Liver (tissue), 9 donors: Measurements from ENCODE around the gene RHOD. TPM values are rescaled to one million over a fixed set of nuclear protein-coding genes. Genes with fewer than 3 reads are reported as not detected.

ENCODE experiments used
- DNase-seq: peaks from one replicate; pipeline ENCODE4 v3.0.0-alpha.2; 2017; ENCODE audit warnings: low spot score
- H3K27ac ChIP-seq, 2 donors: one replicate each; pipeline ENCODE4 v1.7.0; 2013; ENCODE audit warnings: inconsistent platforms in 2 of 2, low read length in 2 of 2, control low read depth in 1 of 2, low read depth in 1 of 2, mild to moderate bottlenecking in 1 of 2
- H3K27me3 ChIP-seq, 4 donors: one replicate each; pipeline versions ENCODE4 v1.6.1 to v1.7.0; 2013; ENCODE audit warnings: low read length in 3 of 4, inconsistent platforms in 1 of 4, mild to moderate bottlenecking in 1 of 4, moderate library complexity in 1 of 4; ENCODE audit not compliant: control insufficient read depth in 4 of 4, insufficient read depth in 4 of 4
- H3K36me3 ChIP-seq, 4 donors: one replicate each; pipeline versions ENCODE4 v1.6.1 to v1.7.0; 2013; ENCODE audit warnings: low read length in 3 of 4, mild to moderate bottlenecking in 3 of 4, low read depth in 1 of 4, moderate library complexity in 1 of 4; ENCODE audit not compliant: control insufficient read depth in 4 of 4, insufficient read depth in 3 of 4
- H3K4me1 ChIP-seq, 4 donors: one replicate each; pipeline versions ENCODE4 v1.6.1 to v1.7.0; 2013; ENCODE audit warnings: low read length in 3 of 4, mild to moderate bottlenecking in 3 of 4, moderate library complexity in 1 of 4; ENCODE audit not compliant: control insufficient read depth in 4 of 4, insufficient read depth in 4 of 4
- H3K4me3 ChIP-seq, 3 donors: one replicate each; pipeline versions ENCODE4 v1.6.1 to v1.7.0; 2013; ENCODE audit warnings: low read length in 3 of 3, control low read depth in 1 of 3, low read depth in 1 of 3, mild to moderate bottlenecking in 1 of 3
- H3K9ac ChIP-seq, 2 donors: one replicate each; pipeline ENCODE4 v1.7.0; 2013; ENCODE audit warnings: low read length in 2 of 2, mild to moderate bottlenecking in 2 of 2, moderate library complexity in 2 of 2, control low read depth in 1 of 2, low read depth in 1 of 2
- H3K9me3 ChIP-seq, 4 donors: one replicate each; pipeline versions ENCODE4 v1.6.1 to v1.7.0; 2013; ENCODE audit warnings: low read length in 3 of 4; ENCODE audit not compliant: control insufficient read depth in 4 of 4
- ATF3 ChIP-seq: IDR thresholded peaks from 2 replicates; pipeline ENCODE4 v1.6.1; 2016; ENCODE audit warnings: antibody characterized with exemption
- CTCF ChIP-seq: fragments of 150-350 bp; IDR thresholded peaks from 2 replicates; pipeline ENCODE4 v1.5.1; 2017; ENCODE audit warnings: improper control_type of control experiment, low read depth, low read length; ENCODE audit not compliant: missing input control
- EGR1 ChIP-seq, 2 donors: IDR thresholded peaks; 2 replicates each; pipeline ENCODE4 v1.6.1; 2016 to 2018; ENCODE audit warnings: antibody characterized with exemption in 2 of 2, low read depth in 2 of 2
- FOXA1 ChIP-seq: IDR thresholded peaks from 2 replicates; pipeline ENCODE4 v1.6.1; 2016; ENCODE audit warnings: antibody characterized with exemption
- FOXA2 ChIP-seq: IDR thresholded peaks from 2 replicates; pipeline ENCODE4 v1.6.1; 2016; ENCODE audit warnings: antibody characterized with exemption
- GABPA ChIP-seq, 2 donors: IDR thresholded peaks in 1 of 2; conservative IDR thresholded peaks in 1 of 2; 2 replicates each; pipeline ENCODE4 v1.6.1; 2016; ENCODE audit warnings: antibody characterized with exemption in 2 of 2, mild to moderate bottlenecking in 1 of 2, moderate library complexity in 1 of 2
- HNF4A ChIP-seq, 2 donors: conservative IDR thresholded peaks; 2 replicates each; pipeline ENCODE4 v1.6.1; 2016; ENCODE audit warnings: antibody characterized with exemption in 2 of 2, mild to moderate bottlenecking in 2 of 2
- HNF4G ChIP-seq: IDR thresholded peaks from 2 replicates; pipeline ENCODE4 v1.6.1; 2016; ENCODE audit warnings: antibody characterized with exemption
- JUND ChIP-seq, 2 donors: IDR thresholded peaks; 2 replicates each; pipeline ENCODE4 v1.6.1; 2016; ENCODE audit warnings: antibody characterized with exemption in 2 of 2
- MAX ChIP-seq: IDR thresholded peaks from 2 replicates; pipeline ENCODE4 v1.6.1; 2016; ENCODE audit warnings: antibody characterized with exemption
- NR2F2 ChIP-seq: IDR thresholded peaks from 2 replicates; pipeline ENCODE4 v1.6.1; 2016; ENCODE audit warnings: antibody characterized with exemption
- RAD21 ChIP-seq, 2 donors: IDR thresholded peaks; 2 replicates each; pipeline ENCODE4 v1.6.1; 2016; ENCODE audit warnings: antibody characterized with exemption in 2 of 2, mild to moderate bottlenecking in 2 of 2
- REST ChIP-seq: IDR thresholded peaks from 2 replicates; pipeline ENCODE4 v1.6.1; 2016; ENCODE audit warnings: antibody characterized with exemption, mild to moderate bottlenecking
- RXRA ChIP-seq, 2 donors: IDR thresholded peaks; 2 replicates each; pipeline ENCODE4 v1.6.1; 2017 to 2018; ENCODE audit warnings: antibody characterized with exemption in 2 of 2, mild to moderate bottlenecking in 1 of 2
- SP1 ChIP-seq: IDR thresholded peaks from 2 replicates; pipeline ENCODE4 v1.6.1; 2018; ENCODE audit warnings: antibody characterized with exemption, mild to moderate bottlenecking
- TAF1 ChIP-seq: conservative IDR thresholded peaks from 2 replicates; pipeline ENCODE4 v1.6.1; 2016; ENCODE audit warnings: antibody characterized with exemption, mild to moderate bottlenecking
- YY1 ChIP-seq: IDR thresholded peaks from 2 replicates; pipeline ENCODE4 v1.6.1; 2016; ENCODE audit warnings: antibody characterized with exemption, mild to moderate bottlenecking
- ZBTB33 ChIP-seq: IDR thresholded peaks from 2 replicates; pipeline ENCODE4 v1.6.1; 2016; ENCODE audit warnings: antibody characterized with exemption
- WGBS: extraction: QIAGEN DNeasy Blood & Tissue Kit; methylation state at CpG from one replicate; pipeline ENCODE4 v1.1.7; 2013; 5-methylcytosine and 5-hydroxymethylcytosine counted together
- polyA plus RNA-seq, 2 donors: library from polyadenylated mRNA; stranded (reverse) in 1 of 2; unstranded in 1 of 2; fragments of 200-250 nt in 1 of 2; fragments of >200 nt in 1 of 2; fragmentation: Nextera tagmentation in 1 of 2; extraction: Ambion mirVana in 1 of 2; gene quantifications; one replicate each; pipeline versions ENCODE4 v1.2.1 to v1.2.3, GENCODE V29; 2013 to 2015
- total RNA-seq, 2 donors: library from RNA; depleted of rRNA; stranded (reverse); fragments of >200 nt; gene quantifications; one replicate each; pipeline ENCODE4 v1.2.3, GENCODE V29; 2014
- donor health status: healthy.
- donor health status: healthy.
- donor health status: healthy.
- donor health status: healthy.
- donor health status: healthy.

Gene RHOD
- total and polyA plus RNA-seq, 4 donors = 7.8 to 50.7 (median 33.2) TPM

GRCh38 chr11:67090717-67091116 is 34.1 kb downstream of the RHOD start:
- H3K9ac ChIP-seq = no peak overlapping the region
- WGBS = 98% methylated on average over 8 of the region's 8 CpGs

GRCh38 chr11:67095214-67095507 is 38.5 kb downstream of the RHOD start:
- no peak overlapping the region for H3K9ac ChIP-seq
- H3K9me3 ChIP-seq = no peaks in the 10 kb centered on the region
- WGBS = 86% methylated on average over 1 of the region's 1 CpG
- H3K4me3 ChIP-seq = no peak overlapping the region
- DNase-seq = no peak
- H3K36me3 ChIP-seq = no peaks in the 10 kb centered on the region
- no peaks in the 10 kb centered on the region for H3K27me3 ChIP-seq
- TF ChIP-seq ZBTB33 (no peak), GABPA (IDR thresholded peaks at IDR 0.05 in 1 of 2, conservative IDR thresholded peaks at IDR 0.05 in 1 of 2) (no peak), SP1 (no peak), RXRA (IDR thresholded peaks at IDR 0.05) (no peak), REST (no peak), FOXA2 (no peak), NR2F2 (no peak), MAX (no peak), TAF1 (no peak), HNF4A (conservative IDR thresholded peaks at IDR 0.05) (no peak), FOXA1 (no peak), HNF4G (no peak), JUND (IDR thresholded peaks at IDR 0.05) (no peak), RAD21 (IDR thresholded peaks at IDR 0.05) (no peak), CTCF (no peak), ATF3 (no peak), YY1 (no peak), EGR1 (IDR thresholded peaks at IDR 0.05; ENCODE audit: low read depth in 2 of 2) (no peak)
- no peak overlapping the region for H3K27ac ChIP-seq
- peaks cover 0 to 8% (median 3%) of the 10 kb centered on the region in 4 donors for H3K4me1 ChIP-seq

More at GRCh38 chr11:67090717-67091116, 34.1 kb downstream of the RHOD start:
- DNase-seq = no peak
- Histone ChIP-seq H3K9me3 (no peaks in the 10 kb centered on the region), H3K4me1 (peaks cover 0 to 8% (median 3%) of the 10 kb centered on the region in 4 donors), H3K4me3 (no peak overlapping the region), H3K27ac (no peak overlapping the region), H3K27me3 (no peaks in the 10 kb centered on the region), H3K36me3 (no peaks in the 10 kb centered on the region)
- TF ChIP-seq MAX (no peak), ATF3 (no peak), SP1 (no peak), EGR1 (IDR thresholded peaks at IDR 0.05; ENCODE audit: low read depth in 2 of 2) (no peak)
